Lung (tissue), 12 donors: Measurements from ENCODE around the gene ARHGEF17. TPM values are rescaled to one million over a fixed set of nuclear protein-coding genes. Genes with fewer than 3 reads are reported as not detected.

Experiments
- ATAC-seq: fragments of 200-7000 bp; cut with Tn5 transposase; one replicate; pipeline ENCODE4 v1.9.1; 2020; ENCODE audit warnings: moderate number of reproducible peaks; ENCODE audit not compliant: insufficient read depth, low FRiP score
- DNase-seq, 3 donors: peaks; one replicate each; pipeline ENCODE4 v3.0.0-alpha.2; 2013 to 2017
- H3K27ac ChIP-seq, 2 donors: one replicate each; pipeline ENCODE4 v1.5.1; 2013; ENCODE audit warnings: mild to moderate bottlenecking in 2 of 2, moderate library complexity in 2 of 2, control low read depth in 1 of 2, inconsistent platforms in 1 of 2, low read depth in 1 of 2, low read length in 1 of 2
- H3K27me3 ChIP-seq, 3 donors: one replicate each; pipeline ENCODE4 v1.5.1; 2013; ENCODE audit warnings: low read length in 2 of 3; ENCODE audit not compliant: control insufficient read depth in 3 of 3, insufficient read depth in 3 of 3
- H3K36me3 ChIP-seq, 4 donors: one replicate each; pipeline ENCODE4 v1.5.1; 2013; ENCODE audit warnings: low read length in 4 of 4, mild to moderate bottlenecking in 1 of 4, moderate library complexity in 1 of 4; ENCODE audit not compliant: control insufficient read depth in 4 of 4, insufficient read depth in 4 of 4
- H3K4me1 ChIP-seq, 5 donors: one replicate each; pipeline ENCODE4 v1.5.1; 2013; ENCODE audit warnings: low read length in 5 of 5, mild to moderate bottlenecking in 2 of 5, moderate library complexity in 1 of 5; ENCODE audit not compliant: control insufficient read depth in 5 of 5, insufficient read depth in 5 of 5
- H3K4me3 ChIP-seq: one replicate; pipeline ENCODE4 v1.5.1; 2013; ENCODE audit warnings: mild to moderate bottlenecking, control low read depth, moderate library complexity
- H3K9ac ChIP-seq, 2 donors: one replicate each; pipeline ENCODE4 v1.5.1; 2013; ENCODE audit warnings: low read length in 2 of 2, control low read depth in 1 of 2; ENCODE audit not compliant: insufficient read depth in 1 of 2
- H3K9me3 ChIP-seq, 4 donors: one replicate each; pipeline ENCODE4 v1.5.1; 2013; ENCODE audit warnings: low read length in 3 of 4, mild to moderate bottlenecking in 1 of 4, moderate library complexity in 1 of 4; ENCODE audit not compliant: control insufficient read depth in 4 of 4, insufficient read depth in 3 of 4
- CTCF ChIP-seq: IDR thresholded peaks from 2 replicates; pipeline ENCODE4 v1.5.1; 2012; ENCODE audit warnings: mild to moderate bottlenecking; ENCODE audit errors: control extremely low read depth, extremely low read depth
- WGBS, 2 donors: extraction: QIAGEN DNeasy Blood & Tissue Kit; methylation state at CpG; one replicate each; pipeline ENCODE4 v1.1.7; 2013; 5-methylcytosine and 5-hydroxymethylcytosine counted together
- polyA plus RNA-seq, 2 donors: library from polyadenylated mRNA; stranded (reverse); fragments of 200-250 nt; gene quantifications; one replicate each; pipeline ENCODE4 v1.2.1, GENCODE V29; 2013
- total RNA-seq, 2 donors: library from RNA; depleted of rRNA in 1 of 2; stranded (reverse); fragments of >200 nt in 1 of 2; gene quantifications; one replicate each; pipeline ENCODE4 v1.2.1, GENCODE V29; 2014 to 2021
- donor health status: control.
- donor health status: control.
- donor health status: Bipolar disorder and iron deficiency.
- donor health status: healthy.
- donor health status: DM: yes; HTN: yes; CAD: no.

ARHGEF17 gene
- total and polyA plus RNA-seq, 4 donors, result 27.9 to 74.6 (median 53.5) TPM

GRCh38 chr11:73415854-73416615 lies 108.0 kb downstream of the ARHGEF17 start:
- H3K27me3 ChIP-seq, result no peaks in the 10 kb centered on the region
- TF ChIP-seq CTCF, result no peak
- no peak overlapping the region for H3K27ac ChIP-seq
- WGBS, 2 donors, result 95 to 96% methylated on average over 4 of the region's 4 CpGs
- ATAC-seq, result no peak
- peaks cover 2 to 6% (median 3%) of the 10 kb centered on the region in 4 donors for H3K36me3 ChIP-seq
- H3K4me3 ChIP-seq, result no peak overlapping the region
- H3K4me1 ChIP-seq, result peaks cover 0 to 9% (median 0%) of the 10 kb centered on the region in 5 donors
- DNase-seq, result no peak
- no peak overlapping the region for H3K9ac ChIP-seq
- H3K9me3 ChIP-seq, result no peaks in the 10 kb centered on the region

- H3K27me3 ChIP-seq, result no peaks in the 10 kb centered on the region
- no peak for ATAC-seq
- peaks cover 0 to 6% (median 0%) of the 10 kb centered on the region in 4 donors for H3K36me3 ChIP-seq
- no peaks in the 10 kb centered on the region for H3K9me3 ChIP-seq
- no peak for DNase-seq
- H3K4me1 ChIP-seq, result peaks cover 0 to 14% (median 0%) of the 10 kb centered on the region in 5 donors
- H3K9ac ChIP-seq, result no peak overlapping the region
- TF ChIP-seq CTCF, result no peak
- WGBS, 2 donors, result 98 to 100% methylated on average over 2 of the region's 2 CpGs
- H3K27ac ChIP-seq, result no peak overlapping the region
- H3K4me3 ChIP-seq, result no peak overlapping the region
Observed at GRCh38 chr11:73416786-73417185, 108.7 kb downstream of the ARHGEF17 start.

Other genes with a start within 250 kb of the ARHGEF17 start
- 10 to 100 TPM; 41.0 to 41.6 TPM for gene FCHSD2, start 166.0 kb upstream of the ARHGEF17 start, total RNA-seq
- 10 to 100 TPM; 14.7 to 24.2 TPM for gene FCHSD2, start 166.0 kb upstream of the ARHGEF17 start, polyA plus RNA-seq
- 10 to 100 TPM in 1 of 2 donors, 1 to 10 TPM in 1; 3.8 to 13.0 TPM for gene P2RY2, start 90.0 kb upstream of the ARHGEF17 start, total RNA-seq
- gene P2RY2, start 90.0 kb upstream of the ARHGEF17 start, polyA plus RNA-seq, result 1 to 10 TPM; 3.1 to 9.1 TPM
- gene P2RY6, start 35.9 kb upstream of the ARHGEF17 start, total RNA-seq, result 1 to 10 TPM; 3.1 to 4.2 TPM
- 10 to 100 TPM in 1 of 2 donors, 1 to 10 TPM in 1; 3.0 to 13.0 TPM for gene P2RY6, start 35.9 kb upstream of the ARHGEF17 start, polyA plus RNA-seq
- gene RELT, start 68.1 kb downstream of the ARHGEF17 start, total RNA-seq, result 10 to 100 TPM in 1 of 2 donors, 1 to 10 TPM in 1; 6.0 to 25.4 TPM
- gene RELT, start 68.1 kb downstream of the ARHGEF17 start, polyA plus RNA-seq, result 10 to 100 TPM in 1 of 2 donors, 1 to 10 TPM in 1; 7.1 to 25.0 TPM